ENCODE data around the gene NEUROD2. TPM values are rescaled to one million over a fixed set of nuclear protein-coding genes. Genes with fewer than 3 reads are reported as not detected.
A peak's percentile ranks its signal among the peaks of the same experiment; 100 is the strongest.

The NEUROD2 gene
- total and polyA plus RNA-seq, 4 donors: not detected

GRCh38 chr17:39618246-39618913 lies 10.7 kb upstream of the NEUROD2 start:
- WGBS: 3% methylated on average over 33 of the region's 33 CpGs

DNA sequence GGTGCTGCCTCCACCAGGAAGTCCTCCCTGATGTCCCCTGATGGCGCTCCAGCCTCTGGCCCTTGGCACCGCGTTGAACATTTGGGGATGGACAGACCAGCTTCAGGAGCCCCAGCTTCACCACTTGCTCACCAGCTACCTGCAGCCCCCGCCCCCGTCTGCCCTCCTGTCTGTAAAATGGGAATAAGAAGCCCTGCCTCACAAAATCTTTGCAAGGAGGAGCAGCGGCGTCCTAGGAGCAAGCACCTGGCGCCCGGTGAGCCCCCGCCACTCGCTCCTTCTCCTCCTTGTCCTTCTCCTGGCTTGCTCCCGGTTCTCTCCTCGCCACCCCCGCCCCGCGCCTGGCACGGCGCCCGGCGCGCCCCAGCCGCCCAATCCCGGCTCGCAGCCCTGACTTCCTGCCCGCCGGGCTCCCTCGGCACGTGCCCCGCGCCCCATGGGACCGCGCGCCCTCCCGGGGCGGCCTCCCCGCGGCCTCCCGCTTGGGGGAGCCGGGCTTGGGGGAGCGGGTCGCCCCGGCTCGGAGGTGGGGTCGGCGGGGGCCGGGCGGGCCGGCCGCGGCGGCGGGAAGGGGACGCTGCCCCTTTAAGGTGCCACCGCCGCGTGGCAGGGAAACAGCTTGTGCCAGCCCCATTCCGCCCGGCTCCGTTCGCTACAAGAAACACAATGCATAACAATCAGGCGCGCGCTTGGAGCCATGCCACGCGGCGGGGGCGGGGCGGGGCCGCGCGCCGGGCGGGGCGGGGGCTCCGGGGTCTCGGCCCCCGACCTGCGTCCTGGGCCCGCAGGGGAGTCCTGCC lies 9.9 kb upstream of the NEUROD2 start:
- Histone ChIP-seq H3K27ac (ENCODE audit: low read depth in 1 of 2, low read length in 2 of 2) (no peak overlapping the region), H3K4me3 (ENCODE audit: low read depth in 1 of 3, low read length in 3 of 3) (peak overlapping the region in 1 of 3 donors; percentile 72), H3K36me3 (ENCODE audit: control insufficient read depth in 4 of 4, insufficient read depth in 3 of 4, low read depth in 1 of 4, low read length in 3 of 4) (no peaks in the 10 kb centered on the region), H3K27me3 (ENCODE audit: control insufficient read depth in 4 of 4, insufficient read depth in 4 of 4, low read length in 3 of 4) (peaks cover 0 to 2% (median 0%) of the 10 kb centered on the region in 4 donors), H3K9ac (ENCODE audit: low read depth in 1 of 2, low read length in 2 of 2) (no peak overlapping the region), H3K9me3 (ENCODE audit: control insufficient read depth in 4 of 4, low read length in 3 of 4) (no peaks in the 10 kb centered on the region), H3K4me1 (ENCODE audit: control insufficient read depth in 4 of 4, insufficient read depth in 4 of 4, low read length in 3 of 4) (peaks cover 0 to 16% (median 8%) of the 10 kb centered on the region in 4 donors)
- DNase-seq (ENCODE audit: low spot score): no peak
- no peak for TF ChIP-seq NR2F2 (IDR thresholded peaks at IDR 0.05)
- no peak for TF ChIP-seq YY1 (IDR thresholded peaks at IDR 0.05)
- no peak for TF ChIP-seq FOXA1 (IDR thresholded peaks at IDR 0.05)
- no peak for TF ChIP-seq FOXA2 (IDR thresholded peaks at IDR 0.05)
- 4% methylated on average over 79 of the region's 79 CpGs for WGBS

More at GRCh38 chr17:39618246-39618913, 10.7 kb upstream of the NEUROD2 start:
- DNase-seq (ENCODE audit: low spot score): no peak
- H3K4me3 ChIP-seq (ENCODE audit: low read depth in 1 of 3, low read length in 3 of 3): peak overlapping the region in 2 of 3 donors; percentile 53 to 72
- H3K4me1 ChIP-seq (ENCODE audit: control insufficient read depth in 4 of 4, insufficient read depth in 4 of 4, low read length in 3 of 4): peaks cover 2 to 19% (median 8%) of the 10 kb centered on the region in 4 donors
- H3K9me3 ChIP-seq (ENCODE audit: control insufficient read depth in 4 of 4, low read length in 3 of 4): no peaks in the 10 kb centered on the region
- no peak overlapping the region for H3K27ac ChIP-seq (ENCODE audit: low read depth in 1 of 2, low read length in 2 of 2)
- H3K27me3 ChIP-seq (ENCODE audit: control insufficient read depth in 4 of 4, insufficient read depth in 4 of 4, low read length in 3 of 4): no peaks in the 10 kb centered on the region
- no peaks in the 10 kb centered on the region for H3K36me3 ChIP-seq (ENCODE audit: control insufficient read depth in 4 of 4, insufficient read depth in 3 of 4, low read depth in 1 of 4, low read length in 3 of 4)
- H3K9ac ChIP-seq (ENCODE audit: low read depth in 1 of 2, low read length in 2 of 2): no peak overlapping the region
- no peak for TF ChIP-seq SP1 (IDR thresholded peaks at IDR 0.05)
- TF ChIP-seq, protein P1, sequence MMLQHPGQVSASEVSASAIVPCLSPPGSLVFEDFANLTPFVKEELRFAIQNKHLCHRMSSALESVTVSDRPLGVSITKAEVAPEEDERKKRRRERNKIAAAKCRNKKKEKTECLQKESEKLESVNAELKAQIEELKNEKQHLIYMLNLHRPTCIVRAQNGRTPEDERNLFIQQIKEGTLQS (IDR thresholded peaks at IDR 0.05): no peak
- no peak for TF ChIP-seq GABPA (IDR thresholded peaks at IDR 0.05 in 1 of 2, conservative IDR thresholded peaks at IDR 0.05 in 1 of 2)
- TF ChIP-seq FOXA1 (IDR thresholded peaks at IDR 0.05): no peak
- no peak for TF ChIP-seq EGR1 (IDR thresholded peaks at IDR 0.05; ENCODE audit: low read depth in 2 of 2)
- no peak for TF ChIP-seq ZBTB33 (IDR thresholded peaks at IDR 0.05)

GRCh38 chr17:39617100-39617445 lies 9.4 kb upstream of the NEUROD2 start:
- H3K9me3 ChIP-seq (ENCODE audit: control insufficient read depth in 4 of 4, low read length in 3 of 4): no peaks in the 10 kb centered on the region
- peaks cover 0 to 13% (median 6%) of the 10 kb centered on the region in 4 donors for H3K4me1 ChIP-seq (ENCODE audit: control insufficient read depth in 4 of 4, insufficient read depth in 4 of 4, low read length in 3 of 4)
- WGBS: 93% methylated on average over 3 of the region's 3 CpGs
- H3K9ac ChIP-seq (ENCODE audit: low read depth in 1 of 2, low read length in 2 of 2): no peak overlapping the region
- no peak overlapping the region for H3K27ac ChIP-seq (ENCODE audit: low read depth in 1 of 2, low read length in 2 of 2)
- no peaks in the 10 kb centered on the region for H3K36me3 ChIP-seq (ENCODE audit: control insufficient read depth in 4 of 4, insufficient read depth in 3 of 4, low read depth in 1 of 4, low read length in 3 of 4)
- no peak for DNase-seq (ENCODE audit: low spot score)
- H3K27me3 ChIP-seq (ENCODE audit: control insufficient read depth in 4 of 4, insufficient read depth in 4 of 4, low read length in 3 of 4): peaks cover 0 to 2% (median 0%) of the 10 kb centered on the region in 4 donors
- no peak overlapping the region for H3K4me3 ChIP-seq (ENCODE audit: low read depth in 1 of 3, low read length in 3 of 3)
- TF ChIP-seq HNF4G (IDR thresholded peaks at IDR 0.05): no peak
- TF ChIP-seq JUND (IDR thresholded peaks at IDR 0.05): no peak
- TF ChIP-seq, protein P2, sequence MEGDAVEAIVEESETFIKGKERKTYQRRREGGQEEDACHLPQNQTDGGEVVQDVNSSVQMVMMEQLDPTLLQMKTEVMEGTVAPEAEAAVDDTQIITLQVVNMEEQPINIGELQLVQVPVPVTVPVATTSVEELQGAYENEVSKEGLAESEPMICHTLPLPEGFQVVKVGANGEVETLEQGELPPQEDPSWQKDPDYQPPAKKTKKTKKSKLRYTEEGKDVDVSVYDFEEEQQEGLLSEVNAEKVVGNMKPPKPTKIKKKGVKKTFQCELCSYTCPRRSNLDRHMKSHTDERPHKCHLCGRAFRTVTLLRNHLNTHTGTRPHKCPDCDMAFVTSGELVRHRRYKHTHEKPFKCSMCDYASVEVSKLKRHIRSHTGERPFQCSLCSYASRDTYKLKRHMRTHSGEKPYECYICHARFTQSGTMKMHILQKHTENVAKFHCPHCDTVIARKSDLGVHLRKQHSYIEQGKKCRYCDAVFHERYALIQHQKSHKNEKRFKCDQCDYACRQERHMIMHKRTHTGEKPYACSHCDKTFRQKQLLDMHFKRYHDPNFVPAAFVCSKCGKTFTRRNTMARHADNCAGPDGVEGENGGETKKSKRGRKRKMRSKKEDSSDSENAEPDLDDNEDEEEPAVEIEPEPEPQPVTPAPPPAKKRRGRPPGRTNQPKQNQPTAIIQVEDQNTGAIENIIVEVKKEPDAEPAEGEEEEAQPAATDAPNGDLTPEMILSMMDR (IDR thresholded peaks at IDR 0.05; ENCODE audit: low read depth, low read length, missing input control): no peak
- TF ChIP-seq EGR1 (IDR thresholded peaks at IDR 0.05; ENCODE audit: low read depth in 2 of 2): no peak
- TF ChIP-seq HNF4A (conservative IDR thresholded peaks at IDR 0.05): no peak
- TF ChIP-seq GABPA (IDR thresholded peaks at IDR 0.05 in 1 of 2, conservative IDR thresholded peaks at IDR 0.05 in 1 of 2): no peak
- no peak for TF ChIP-seq ZBTB33 (IDR thresholded peaks at IDR 0.05)
- TF ChIP-seq FOXA2 (IDR thresholded peaks at IDR 0.05): no peak
- TF ChIP-seq TAF1 (conservative IDR thresholded peaks at IDR 0.05): no peak
- TF ChIP-seq, protein P1 (IDR thresholded peaks at IDR 0.05): no peak
- TF ChIP-seq FOXA1 (IDR thresholded peaks at IDR 0.05): no peak
- no peak for TF ChIP-seq SP1 (IDR thresholded peaks at IDR 0.05)
- no peak for TF ChIP-seq REST (IDR thresholded peaks at IDR 0.05)

All from liver (tissue), 9 donors.